A204.1 (cell line): ENCODE measurements around the gene HECW1.
"Not testable (repeated sequence)": the region's sequence is repeated elsewhere in the genome, so short reads cannot be mapped to it uniquely, and the experiment has no call there.

Source experiments
- FAIRE-seq: peaks from 2 replicates; lab custom pipeline; 2012; peaks lifted over from hg19 to GRCh38; lab: Jason Lieb, UNC

Gene HECW1

GRCh38 chr7:43475983-43476382 is 363.5 kb downstream of the HECW1 start:
- no peak for FAIRE-seq

DNA sequence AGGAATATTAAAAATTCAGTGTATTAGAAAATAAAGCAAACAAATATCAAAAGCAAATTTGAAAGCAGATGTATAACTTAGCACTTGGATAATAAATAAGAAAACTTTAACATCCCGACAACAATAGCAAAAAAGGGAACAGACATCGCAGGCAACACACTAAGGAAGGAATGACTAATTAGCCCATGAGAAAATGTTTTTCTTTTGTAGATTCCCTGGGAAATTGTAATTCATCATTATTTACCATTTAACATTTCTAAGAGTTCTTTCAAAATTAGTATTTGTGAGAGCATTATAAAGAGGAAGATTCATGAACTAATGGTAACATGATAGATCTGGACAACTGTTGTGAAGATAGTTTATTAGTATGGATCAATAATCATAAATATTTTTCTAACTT is 364.4 kb downstream of the HECW1 start:
- peak; percentile 34 for FAIRE-seq

DNA sequence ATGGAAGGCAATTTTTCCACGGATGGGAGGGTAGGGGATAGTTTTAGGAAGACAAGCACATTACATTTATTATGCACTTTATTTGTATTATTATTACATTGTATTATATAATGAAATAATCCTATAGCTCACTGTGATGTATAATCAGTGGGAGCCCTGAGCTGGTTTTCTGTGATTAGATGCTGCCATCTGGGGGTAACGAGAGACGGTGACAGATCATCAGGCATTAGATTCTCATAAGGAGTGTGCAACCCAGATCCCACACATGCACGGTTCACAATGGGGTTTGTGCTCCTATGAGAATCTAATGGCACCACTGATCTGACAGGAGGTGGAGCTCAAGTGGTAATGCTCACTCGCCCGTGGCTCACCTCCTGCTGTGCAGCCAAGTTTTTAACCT is 366.6 kb downstream of the HECW1 start:
- no peak for FAIRE-seq

DNA sequence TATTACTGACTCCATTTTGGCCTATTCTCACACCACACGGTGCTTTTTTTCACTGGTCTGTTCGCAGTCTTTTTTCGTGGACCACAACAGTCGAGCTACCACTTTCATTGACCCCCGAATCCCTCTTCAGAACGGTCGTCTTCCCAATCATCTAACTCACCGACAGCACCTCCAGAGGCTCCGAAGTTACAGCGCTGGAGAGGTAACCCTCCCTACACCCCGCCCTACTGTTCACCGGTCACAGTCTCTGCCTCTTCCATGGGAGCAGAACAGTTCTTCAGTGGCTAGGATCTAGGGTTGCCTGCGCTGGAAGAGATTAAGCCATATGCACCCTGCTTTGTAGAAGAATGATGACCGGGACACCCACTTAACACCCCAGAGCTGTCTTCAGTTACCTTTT is 367.1 kb downstream of the HECW1 start:
- no peak for FAIRE-seq

DNA sequence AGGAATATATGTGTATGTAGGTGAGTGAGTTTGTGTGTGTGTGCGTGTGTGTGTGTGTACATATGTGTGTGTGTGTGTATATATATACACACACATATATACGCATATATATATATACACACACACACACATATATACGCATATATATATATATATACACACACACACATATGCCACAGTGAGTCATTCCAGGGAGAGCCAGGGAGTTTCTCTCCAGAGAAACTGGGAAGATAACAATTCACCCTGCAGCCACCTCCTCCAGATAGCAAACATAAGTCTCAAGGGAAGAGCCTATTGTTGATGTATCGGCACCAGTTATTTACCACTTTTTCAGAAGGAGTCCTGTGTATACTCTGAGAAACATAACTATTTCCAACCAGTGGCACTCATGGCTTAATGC is 368.1 kb downstream of the HECW1 start:
- FAIRE-seq: no peak

GRCh38 chr7:43481902-43482678 is 369.6 kb downstream of the HECW1 start:
- no peak for FAIRE-seq

- FAIRE-seq: no peak
Measured at GRCh38 chr7:43482679-43483252, 370.3 kb downstream of the HECW1 start.

GRCh38 chr7:43484678-43485395 is 372.4 kb downstream of the HECW1 start:
- no peak for FAIRE-seq

DNA sequence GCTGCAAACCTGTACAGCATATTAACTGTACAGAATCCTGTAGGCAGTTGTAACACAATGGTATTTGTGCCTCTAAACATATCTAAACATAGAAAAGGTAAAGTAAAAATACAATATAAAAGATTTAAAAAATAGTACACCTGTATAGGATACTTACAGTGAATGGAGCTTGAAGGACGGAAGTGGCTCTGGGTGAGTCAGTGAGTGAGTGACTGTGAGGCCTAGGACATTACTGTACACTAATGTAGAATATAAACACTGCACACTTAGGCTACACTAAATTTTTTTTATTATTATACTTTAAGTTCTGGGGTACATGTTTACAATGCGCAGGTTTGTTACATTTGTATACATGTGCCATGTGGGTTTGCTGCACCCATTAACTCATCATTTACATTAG is 373.1 kb downstream of the HECW1 start:
- no peak for FAIRE-seq

- FAIRE-seq: not testable (repeated sequence)
Measured at GRCh38 chr7:43486008-43486407, 373.6 kb downstream of the HECW1 start.

DNA sequence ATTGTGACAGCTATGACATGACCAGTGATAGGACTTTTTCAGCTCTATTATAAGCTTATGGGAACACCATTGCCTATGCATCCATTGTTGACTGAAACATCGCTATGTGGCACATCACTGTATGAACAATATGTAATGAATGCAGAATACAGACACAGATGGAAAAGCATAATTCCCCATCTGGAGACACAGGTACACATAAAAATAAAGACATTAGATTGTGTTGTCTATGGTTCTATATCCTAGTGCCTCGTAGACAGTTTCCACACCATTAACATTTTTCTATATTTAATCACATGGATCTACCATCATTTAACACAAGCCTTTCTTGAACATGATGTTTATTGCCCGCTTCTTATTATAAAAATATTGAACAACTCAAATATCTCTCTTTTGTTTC is 374.2 kb downstream of the HECW1 start:
- FAIRE-seq: no peak

- no peak for FAIRE-seq
Measured at GRCh38 chr7:43487731-43488073, 375.3 kb downstream of the HECW1 start.

DNA sequence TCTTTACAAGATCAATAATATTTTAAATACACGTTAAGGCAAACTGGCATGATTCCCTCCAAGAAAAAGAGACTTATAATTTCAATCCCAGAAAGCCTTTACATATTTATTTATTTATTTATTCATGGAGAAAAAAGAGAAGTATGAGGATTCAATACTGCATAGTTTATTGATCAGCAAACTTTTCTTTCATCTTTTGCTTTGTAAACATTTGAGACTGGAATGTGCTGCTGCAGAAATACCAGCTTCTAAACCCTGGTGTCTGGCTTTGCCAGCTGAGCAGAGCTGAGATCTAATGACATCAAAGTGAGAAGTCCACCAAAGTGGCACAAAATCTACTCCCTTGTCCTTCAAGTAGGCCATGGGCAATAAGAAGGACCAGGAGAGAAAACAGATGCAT is 376.8 kb downstream of the HECW1 start:
- FAIRE-seq: no peak

DNA sequence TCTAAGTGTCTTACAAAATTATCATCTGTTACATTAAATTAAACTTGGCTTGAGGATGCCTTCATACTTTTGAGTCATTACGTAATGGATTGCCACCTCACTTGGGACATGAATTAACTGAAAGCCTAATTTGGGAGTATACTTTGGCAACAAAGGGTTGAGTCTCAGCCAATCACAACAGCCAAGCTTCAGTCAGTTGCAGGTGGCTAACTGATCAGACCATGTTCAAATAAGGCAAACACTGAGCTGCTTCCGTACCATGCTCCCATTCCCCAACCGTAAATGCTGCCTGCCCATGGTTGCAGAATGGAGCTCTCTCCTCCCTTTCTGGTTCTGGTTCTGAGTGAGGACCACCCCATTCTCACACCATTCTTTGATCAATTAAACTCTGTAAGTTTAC is 377.6 kb downstream of the HECW1 start:
- no peak for FAIRE-seq

DNA sequence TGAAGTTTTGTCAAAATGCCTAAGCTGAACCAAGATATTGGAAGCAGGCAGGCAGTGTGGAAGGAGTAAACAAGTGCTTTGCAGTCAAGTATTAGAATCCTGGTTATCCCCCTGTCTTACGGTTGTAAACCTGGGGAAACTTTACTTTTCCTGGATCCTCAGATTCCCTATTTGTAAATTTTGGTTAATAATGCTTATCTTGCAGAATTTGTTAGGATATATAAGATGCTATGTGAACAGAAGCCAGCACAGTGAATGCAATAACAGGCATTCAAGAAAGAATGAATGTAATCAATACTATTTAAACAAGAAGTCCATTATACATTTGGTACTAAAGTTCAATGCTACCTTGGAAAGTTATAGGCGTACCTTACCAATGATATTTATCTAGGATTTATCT is 378.7 kb downstream of the HECW1 start:
- FAIRE-seq: no peak

DNA sequence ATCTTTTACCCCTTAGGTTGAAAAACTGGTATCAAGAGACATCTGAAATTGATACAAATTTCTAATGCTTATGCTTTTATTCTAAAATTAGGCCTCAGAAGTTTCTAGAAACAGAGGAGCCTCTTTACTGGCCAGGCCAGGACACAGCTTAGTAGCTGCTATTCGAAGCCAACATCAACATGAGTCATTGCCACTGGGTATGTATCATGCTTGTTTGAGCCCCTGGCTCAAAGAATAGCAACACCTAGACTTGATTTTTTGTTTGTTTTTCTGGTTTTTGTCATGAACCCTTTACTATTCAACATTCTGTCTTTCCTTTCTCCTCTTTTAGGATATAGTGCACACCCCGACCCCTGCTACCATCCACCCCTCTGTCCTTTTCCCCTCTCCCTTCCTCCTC is 379.5 kb downstream of the HECW1 start:
- FAIRE-seq: no peak

DNA sequence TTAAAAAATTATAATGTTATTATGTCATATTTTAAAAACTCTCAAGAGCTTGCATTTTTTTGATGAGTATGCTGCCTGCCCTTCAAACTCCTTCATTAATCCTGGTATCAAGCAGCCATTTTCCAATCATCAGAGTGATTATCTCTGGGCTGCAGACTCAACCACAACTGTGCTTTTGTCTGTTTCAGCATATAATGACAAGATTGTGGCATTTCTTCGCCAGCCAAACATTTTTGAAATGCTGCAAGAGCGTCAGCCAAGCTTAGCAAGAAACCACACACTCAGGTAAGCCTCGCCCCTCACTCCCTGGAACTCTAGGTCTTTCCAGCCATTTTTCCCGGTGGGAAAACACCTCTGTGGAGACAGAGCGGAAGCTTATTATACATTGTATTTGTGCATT is 380.4 kb downstream of the HECW1 start:
- no peak for FAIRE-seq

DNA sequence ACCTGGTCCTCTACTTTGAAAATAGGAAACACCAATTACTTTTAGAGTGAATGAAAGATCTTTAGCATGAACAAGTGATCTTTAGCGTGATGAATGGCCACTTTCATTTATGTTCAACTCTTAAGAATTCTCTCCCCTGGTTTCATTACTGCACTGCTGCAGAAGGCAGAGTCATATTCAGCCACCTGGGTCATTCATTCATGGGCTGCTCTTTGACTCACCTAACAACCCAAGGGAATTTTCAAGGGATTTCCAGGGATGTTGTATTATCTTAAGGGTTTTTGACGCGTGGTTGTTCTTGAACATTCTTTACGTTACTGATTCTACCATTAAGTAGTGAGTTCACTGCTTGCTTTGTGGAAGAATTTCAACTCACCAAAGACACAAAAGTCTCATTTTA is 383.1 kb downstream of the HECW1 start:
- FAIRE-seq: no peak

- FAIRE-seq: no peak
Measured at GRCh38 chr7:43496596-43496995, 384.1 kb downstream of the HECW1 start.

- no peak for FAIRE-seq
Measured at GRCh38 chr7:43501870-43502269, 389.4 kb downstream of the HECW1 start.

- FAIRE-seq: no peak
Measured at GRCh38 chr7:43502941-43503340, 390.5 kb downstream of the HECW1 start.

GRCh38 chr7:43505412-43505811 is 393.0 kb downstream of the HECW1 start:
- FAIRE-seq: no peak

DNA sequence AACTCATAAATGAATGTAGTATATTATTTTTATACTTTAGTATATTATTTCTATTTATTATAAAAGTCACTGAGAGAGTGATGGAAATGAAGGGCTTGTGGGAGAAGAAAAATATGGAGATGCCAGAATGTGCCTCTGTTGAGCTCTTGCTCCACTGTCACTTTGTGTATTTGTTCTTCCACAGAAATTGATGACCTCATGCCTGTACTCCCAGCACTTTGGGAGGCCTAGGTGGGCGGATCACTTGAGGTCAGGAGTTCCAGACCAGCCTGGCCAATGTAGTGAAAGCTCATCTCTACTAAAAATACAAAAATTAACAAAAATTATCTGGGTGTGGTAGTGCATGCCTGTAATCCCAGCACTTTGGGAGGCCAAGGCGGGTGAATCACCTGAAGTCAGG is 394.0 kb downstream of the HECW1 start:
- FAIRE-seq: no peak

- FAIRE-seq: no peak
Measured at GRCh38 chr7:43508461-43508860, 396.0 kb downstream of the HECW1 start.
